ENCODE results near the gene GSG1L. TPM values are rescaled to one million over a fixed set of nuclear protein-coding genes. Genes with fewer than 3 reads are reported as not detected.

Gene GSG1L
- total and polyA plus RNA-seq, 12 donors = 0.11 TPM; not detected in 11

DNA sequence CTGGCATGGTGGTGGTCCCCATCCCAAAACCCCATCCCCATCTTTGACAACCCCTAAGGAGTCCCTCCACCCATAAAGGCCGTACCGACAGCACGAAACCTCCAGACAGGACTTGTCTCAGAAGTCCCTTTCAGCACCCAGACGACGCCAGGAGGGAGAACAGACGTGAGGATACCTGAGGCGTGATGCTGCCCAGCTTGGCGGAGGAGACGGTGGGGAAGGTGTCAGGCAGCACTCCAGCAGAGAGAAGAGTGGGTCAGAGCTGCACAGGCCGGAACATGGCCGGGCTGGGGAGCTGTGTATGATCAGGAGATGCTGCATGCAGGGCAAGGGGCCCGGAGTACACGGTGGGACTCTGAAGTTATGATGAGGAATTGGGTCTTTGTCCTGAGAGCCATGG is 244.2 kb downstream of the GSG1L start:
- intact Hi-C loops (cut with DNase I) = no loop called here
- no peak for TF ChIP-seq POLR2A (IDR thresholded peaks at IDR 0.05)
- TF ChIP-seq, protein P1, sequence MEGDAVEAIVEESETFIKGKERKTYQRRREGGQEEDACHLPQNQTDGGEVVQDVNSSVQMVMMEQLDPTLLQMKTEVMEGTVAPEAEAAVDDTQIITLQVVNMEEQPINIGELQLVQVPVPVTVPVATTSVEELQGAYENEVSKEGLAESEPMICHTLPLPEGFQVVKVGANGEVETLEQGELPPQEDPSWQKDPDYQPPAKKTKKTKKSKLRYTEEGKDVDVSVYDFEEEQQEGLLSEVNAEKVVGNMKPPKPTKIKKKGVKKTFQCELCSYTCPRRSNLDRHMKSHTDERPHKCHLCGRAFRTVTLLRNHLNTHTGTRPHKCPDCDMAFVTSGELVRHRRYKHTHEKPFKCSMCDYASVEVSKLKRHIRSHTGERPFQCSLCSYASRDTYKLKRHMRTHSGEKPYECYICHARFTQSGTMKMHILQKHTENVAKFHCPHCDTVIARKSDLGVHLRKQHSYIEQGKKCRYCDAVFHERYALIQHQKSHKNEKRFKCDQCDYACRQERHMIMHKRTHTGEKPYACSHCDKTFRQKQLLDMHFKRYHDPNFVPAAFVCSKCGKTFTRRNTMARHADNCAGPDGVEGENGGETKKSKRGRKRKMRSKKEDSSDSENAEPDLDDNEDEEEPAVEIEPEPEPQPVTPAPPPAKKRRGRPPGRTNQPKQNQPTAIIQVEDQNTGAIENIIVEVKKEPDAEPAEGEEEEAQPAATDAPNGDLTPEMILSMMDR (IDR thresholded peaks at IDR 0.05) = no peak
- Histone ChIP-seq H3K36me3 (replicated peaks in 1 of 2) (no peaks in the 10 kb centered on the region), H3K9me3 (replicated peaks in 1 of 3) (no peaks in the 10 kb centered on the region), H3K4me1 (replicated peaks in 1 of 2) (no peaks in the 10 kb centered on the region), H3K27me3 (no peaks in the 10 kb centered on the region), H3K27ac (no peak overlapping the region), H3K4me3 (no peak overlapping the region)
- DNase-seq = no peak
- WGBS, 4 donors = 72 to 79% (median 75%) methylated on average over 13 of the region's 13 CpGs

DNA sequence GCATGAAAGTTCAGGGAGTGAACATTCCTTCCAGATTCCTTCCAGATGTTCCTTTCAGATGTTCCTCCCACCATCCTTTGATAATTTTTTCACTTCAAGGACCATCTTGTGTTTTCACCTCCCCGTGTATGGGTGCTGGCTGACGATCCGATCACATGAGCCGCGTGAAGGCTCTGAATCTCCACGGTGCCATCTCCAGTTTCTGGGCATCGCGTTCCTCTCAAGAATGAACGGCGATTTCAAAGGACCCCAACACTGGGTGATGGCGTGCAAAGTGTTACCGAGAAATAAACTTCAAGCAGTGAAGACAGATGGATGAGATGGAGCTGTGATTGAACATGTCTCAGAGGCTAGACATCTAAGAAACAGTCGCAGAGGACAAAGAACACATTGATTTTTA is 245.3 kb downstream of the GSG1L start:
- no peak for DNase-seq
- H3K27me3 ChIP-seq = no peaks in the 10 kb centered on the region
- H3K9me3 ChIP-seq (replicated peaks in 1 of 3) = no peaks in the 10 kb centered on the region
- no peaks in the 10 kb centered on the region for H3K4me1 ChIP-seq (replicated peaks in 1 of 2)
- TF ChIP-seq, protein P1 (IDR thresholded peaks at IDR 0.05) = no peak
- TF ChIP-seq POLR2A (IDR thresholded peaks at IDR 0.05) = no peak
- H3K27ac ChIP-seq = no peak overlapping the region
- intact Hi-C loops (cut with DNase I) = no loop called here
- no peaks in the 10 kb centered on the region for H3K36me3 ChIP-seq (replicated peaks in 1 of 2)
- H3K4me3 ChIP-seq = no peak overlapping the region
- 71 to 79% (median 75%) methylated on average over 13 of the region's 13 CpGs for WGBS, 4 donors

DNA sequence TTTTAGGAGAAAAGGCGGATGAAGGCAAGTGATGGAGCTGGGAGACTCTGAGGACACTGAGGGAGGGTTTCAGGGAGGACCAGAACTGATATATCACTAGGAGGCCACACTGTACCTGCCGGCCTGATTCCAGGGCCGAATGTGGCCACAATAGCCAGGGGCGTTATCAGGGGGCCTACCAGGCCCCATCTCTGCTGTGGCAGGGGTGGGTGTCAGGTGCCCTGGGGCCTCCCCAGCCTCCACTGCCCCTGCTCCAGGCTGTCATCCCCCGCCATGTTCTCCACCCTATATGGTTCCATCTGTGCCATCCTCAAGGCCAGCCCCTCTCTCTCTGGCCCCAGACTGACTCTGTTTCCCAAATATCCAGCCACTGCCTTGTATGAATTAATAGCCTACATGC is 246.5 kb downstream of the GSG1L start:
- H3K4me3 ChIP-seq = no peak overlapping the region
- H3K27me3 ChIP-seq = no peaks in the 10 kb centered on the region
- intact Hi-C loops (cut with DNase I) = no loop called here
- no peaks in the 10 kb centered on the region for H3K36me3 ChIP-seq (replicated peaks in 1 of 2)
- DNase-seq = no peak
- no peak overlapping the region for H3K27ac ChIP-seq
- H3K4me1 ChIP-seq (replicated peaks in 1 of 2) = no peaks in the 10 kb centered on the region
- no peaks in the 10 kb centered on the region for H3K9me3 ChIP-seq (replicated peaks in 1 of 3)
- 69 to 92% (median 80%) methylated on average over 5 of the region's 5 CpGs for WGBS, 4 donors
- no peak for TF ChIP-seq POLR2A (IDR thresholded peaks at IDR 0.05)
- TF ChIP-seq, protein P1 (IDR thresholded peaks at IDR 0.05) = no peak

DNA sequence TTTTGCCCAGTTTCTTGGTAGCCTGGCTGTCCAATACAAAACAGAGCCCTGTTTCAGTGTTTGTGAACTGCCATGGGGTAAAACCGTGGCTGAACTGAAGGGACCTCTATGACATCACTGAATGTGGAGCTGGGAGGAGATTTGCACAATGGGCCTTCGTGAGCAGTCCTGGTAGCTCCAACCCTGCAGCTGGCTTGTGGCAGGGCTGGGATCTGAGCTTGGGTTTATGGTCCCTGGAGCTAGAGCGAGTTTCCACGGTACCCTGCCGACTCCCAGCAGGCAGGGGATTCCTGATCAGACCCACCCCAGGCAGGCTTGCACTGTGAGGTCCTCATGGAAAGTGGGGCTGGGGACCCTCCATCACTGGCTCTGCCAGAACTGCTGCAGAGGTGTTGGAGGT is 247.0 kb downstream of the GSG1L start:
- no peaks in the 10 kb centered on the region for H3K36me3 ChIP-seq (replicated peaks in 1 of 2)
- DNase-seq = no peak

More for the DNA sequence above, 247.0 kb downstream of the GSG1L start:
- WGBS, 4 donors = 67 to 70% (median 69%) methylated on average over 2 to 5 of the region's 5 CpGs
- no peak overlapping the region for H3K27ac ChIP-seq
- no peaks in the 10 kb centered on the region for H3K27me3 ChIP-seq
- no peaks in the 10 kb centered on the region for H3K9me3 ChIP-seq (replicated peaks in 1 of 3)
- H3K4me1 ChIP-seq (replicated peaks in 1 of 2) = no peaks in the 10 kb centered on the region
- intact Hi-C loops (cut with DNase I) = no loop called here
- TF ChIP-seq POLR2A (IDR thresholded peaks at IDR 0.05) = no peak
- TF ChIP-seq, protein P1 (IDR thresholded peaks at IDR 0.05) = no peak
- no peak overlapping the region for H3K4me3 ChIP-seq

All from adrenal gland (tissue), 12 donors.